GM23248 (cell line): ENCODE measurements around the gene NMT1.

Source experiments
- EZH2 ChIP-seq: fragments of 200-600 bp; sonication (generic); IDR thresholded peaks from 2 replicates; pipeline ENCODE4 v1.6.1; 2018; ENCODE audit warnings: antibody characterized with exemption, mild to moderate bottlenecking; ENCODE audit not compliant: insufficient read depth, poor library complexity, severe bottlenecking
- EZH2phosphoT487 ChIP-seq: fragments of 200-600 bp; sonication (generic); IDR thresholded peaks from 2 replicates; pipeline ENCODE4 v1.6.1; 2018; ENCODE audit warnings: antibody characterized with exemption, moderate library complexity, mild to moderate bottlenecking, low read depth; ENCODE audit not compliant: insufficient read depth

- TF ChIP-seq EZH2: no peak
- TF ChIP-seq EZH2phosphoT487: no peak
Measured at GRCh38 chr17:45104029-45104428, 42.9 kb downstream of the NMT1 start.
